Smooth muscle cell (in vitro differentiated cells): Measurements from ENCODE around the gene LHFPL2. TPM values are rescaled to one million over a fixed set of nuclear protein-coding genes. Genes with fewer than 3 reads are reported as not detected.

ENCODE experiments used
- DNase-seq: peaks from one replicate; lab custom pipeline; 2025; ENCODE audit not compliant: unreplicated experiment; lab: John Stamatoyannopoulos, UW
- H2AFZ ChIP-seq: fragments of 200-600 bp; sonication (generic); 2 replicates; pipeline ENCODE4 v1.6.0; 2016; ENCODE audit warnings: antibody characterized with exemption, low read depth, mild to moderate bottlenecking
- H3F3A ChIP-seq: fragments of 200-600 bp; sonication (generic); 2 replicates; pipeline ENCODE4 v1.6.0; 2017; ENCODE audit warnings: antibody characterized with exemption, low read depth
- H3K27ac ChIP-seq: fragments of 200-600 bp; sonication (generic); 2 replicates; pipeline ENCODE4 v1.5.1; 2016; ENCODE audit warnings: low read depth, mild to moderate bottlenecking
- H3K27me3 ChIP-seq: fragments of 200-600 bp; sonication (generic); 2 replicates; pipeline ENCODE4 v1.6.1; 2016; ENCODE audit warnings: low read depth, mild to moderate bottlenecking
- H3K36me3 ChIP-seq: fragments of 200-600 bp; sonication (generic); 2 replicates; pipeline ENCODE4 v1.5.1; 2016; ENCODE audit warnings: low read depth
- H3K4me1 ChIP-seq: fragments of 200-600 bp; sonication (generic); 2 replicates; pipeline ENCODE4 v1.5.1; 2016; ENCODE audit warnings: low read depth
- H3K4me2 ChIP-seq: fragments of 200-600 bp; sonication (generic); 2 replicates; pipeline ENCODE4 v1.6.0; 2016; ENCODE audit warnings: mild to moderate bottlenecking
- H3K4me3 ChIP-seq: fragments of 200-600 bp; sonication (generic); 2 replicates; pipeline ENCODE4 v1.5.1; 2016; ENCODE audit warnings: mild to moderate bottlenecking
- H3K79me2 ChIP-seq: fragments of 200-600 bp; sonication (generic); 2 replicates; pipeline ENCODE4 v1.6.0; 2016; ENCODE audit warnings: low read depth, mild to moderate bottlenecking
- H3K9ac ChIP-seq: fragments of 200-600 bp; sonication (generic); 2 replicates; pipeline ENCODE4 v1.6.0; 2016; ENCODE audit warnings: low read depth
- H3K9me3 ChIP-seq: fragments of 200-600 bp; sonication (generic); replicated peaks from 2 replicates; pipeline ENCODE4 v1.5.1; 2016; ENCODE audit warnings: low read depth
- H4K20me1 ChIP-seq: fragments of 200-600 bp; sonication (generic); 2 replicates; pipeline ENCODE4 v1.6.0; 2016; ENCODE audit warnings: low read depth
- CTCF ChIP-seq: fragments of 200-600 bp; sonication (generic); IDR thresholded peaks from 2 replicates; pipeline ENCODE4 v1.5.1; 2017; ENCODE audit warnings: borderline replicate concordance, mild to moderate bottlenecking, antibody characterized with exemption; ENCODE audit not compliant: insufficient read depth, poor library complexity, severe bottlenecking
- WGBS: methylation state at CpG from one replicate; pipeline ENCODE4 v1.1.7; 2016; ENCODE audit warnings: low lambda C conversion rate; 5-methylcytosine and 5-hydroxymethylcytosine counted together
- polyA plus RNA-seq: library from polyadenylated mRNA; unstranded; fragments of >200 nt; fragmentation: Nextera tagmentation; extraction: Ambion mirVana; gene quantifications from 2 replicates; pipeline ENCODE4 v1.2.1, GENCODE V29; 2016
- total RNA-seq: library from RNA; depleted of rRNA; stranded (reverse); fragments of >200 nt; gene quantifications from 2 replicates; pipeline ENCODE4 v1.2.3, GENCODE V29; 2014

Gene LHFPL2
- total and polyA plus RNA-seq, 2 experiments from 2014 or later: 13.4 to 18.6 TPM

DNA sequence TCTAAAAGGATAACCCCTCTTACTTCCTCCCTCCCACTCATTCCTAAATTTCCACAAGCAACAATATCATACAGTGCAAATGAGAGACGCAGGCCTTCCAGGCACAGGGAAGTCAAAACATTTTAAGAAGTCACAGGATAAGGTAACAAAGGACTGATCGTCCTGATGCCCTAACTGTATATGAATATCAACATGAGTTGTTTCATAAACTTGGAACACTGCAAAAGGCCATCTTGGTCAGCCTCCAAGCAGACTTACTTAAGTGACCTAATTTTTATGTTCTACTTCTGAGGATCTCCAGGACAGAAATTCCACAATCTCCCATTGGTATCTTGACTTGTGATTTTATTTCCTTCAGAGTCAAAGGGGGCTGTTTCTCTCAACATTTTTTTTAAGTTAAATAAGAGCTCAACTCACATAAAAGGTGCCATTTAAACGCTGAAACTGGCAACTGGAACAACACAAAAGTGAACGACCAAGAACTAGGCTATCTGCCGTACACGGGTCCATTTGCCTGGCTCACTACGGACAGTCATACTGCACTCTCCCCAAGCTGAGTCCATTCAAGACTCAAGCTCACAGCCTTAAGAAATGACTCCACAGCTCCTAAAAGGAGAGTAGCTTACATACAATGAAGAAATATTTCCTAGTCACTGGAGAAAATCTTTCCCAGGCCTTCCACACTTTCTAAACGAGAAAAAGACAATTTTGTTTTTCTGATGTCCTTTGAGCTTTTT, 71.3 kb downstream of the LHFPL2 start:
- Histone ChIP-seq H4K20me1 (peaks cover 12% of the 10 kb centered on the region), H3K27me3 (no peaks in the 10 kb centered on the region), H3K4me3 (no peak overlapping the region), H2AFZ (no peak overlapping the region), H3K9ac (no peak overlapping the region), H3K4me2 (peak overlapping the region; percentile 10), H3K9me3 (no peaks in the 10 kb centered on the region), H3K79me2 (peaks cover 22% of the 10 kb centered on the region), H3K27ac (peak overlapping the region; percentile 36), H3F3A (peaks cover 35% of the 10 kb centered on the region), H3K4me1 (peaks cover 10% of the 10 kb centered on the region), H3K36me3 (no peaks in the 10 kb centered on the region)
- no peak for TF ChIP-seq CTCF
- 80% methylated on average over 8 of the region's 8 CpGs for WGBS
- DNase-seq: no peak

DNA sequence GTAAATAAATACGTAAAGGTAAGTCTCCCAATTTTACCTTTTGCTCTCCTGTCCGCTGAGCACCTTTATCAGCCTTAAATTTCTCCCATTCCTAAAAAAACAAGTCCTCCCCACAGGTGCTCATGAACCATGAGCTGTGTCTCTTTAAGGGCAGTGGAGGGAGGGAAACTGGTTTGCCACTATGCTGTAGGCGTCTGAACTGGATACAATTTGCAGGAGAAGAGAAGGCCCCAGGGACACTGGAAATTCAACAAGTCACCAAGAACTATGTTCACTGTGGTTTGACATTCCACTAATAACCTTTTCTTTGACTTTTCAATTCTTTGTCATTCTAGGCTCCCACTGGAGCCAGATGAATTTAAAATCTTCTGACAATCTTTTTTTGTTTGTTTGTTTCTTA, 72.2 kb downstream of the LHFPL2 start:
- Histone ChIP-seq H3K4me3 (no peak overlapping the region), H3K4me2 (no peak overlapping the region), H3K36me3 (no peaks in the 10 kb centered on the region), H4K20me1 (peaks cover 13% of the 10 kb centered on the region), H3K27me3 (no peaks in the 10 kb centered on the region), H3K9me3 (no peaks in the 10 kb centered on the region), H3K79me2 (peaks cover 31% of the 10 kb centered on the region), H3K27ac (peak overlapping the region; percentile 36), H3F3A (peaks cover 35% of the 10 kb centered on the region), H2AFZ (no peak overlapping the region), H3K4me1 (peaks cover 10% of the 10 kb centered on the region), H3K9ac (no peak overlapping the region)
- no peak for DNase-seq
- TF ChIP-seq CTCF: no peak
- 75% methylated on average over 3 of the region's 3 CpGs for WGBS

DNA sequence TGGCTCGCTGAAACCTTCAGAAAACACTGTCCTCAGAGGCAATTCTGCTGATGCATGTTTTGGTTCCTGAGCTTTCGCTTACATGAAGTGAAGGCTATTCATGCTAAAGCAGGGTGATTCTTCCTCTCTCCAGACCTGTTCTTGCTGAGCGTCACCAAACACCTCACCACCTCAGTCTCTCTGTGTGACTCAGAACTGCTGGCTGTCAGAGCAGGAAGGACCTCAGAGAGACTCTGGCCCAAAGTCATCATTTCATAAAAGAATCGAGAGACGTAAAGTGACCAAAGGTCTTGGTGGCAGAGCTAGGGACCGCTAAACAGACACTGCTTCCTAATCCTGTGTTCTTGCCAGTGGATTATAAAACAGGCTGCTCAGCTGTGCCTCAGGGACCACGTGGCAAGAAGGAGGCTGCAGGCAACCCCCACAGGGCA, 73.8 kb downstream of the LHFPL2 start:
- DNase-seq: no peak

More for the DNA sequence above, 73.8 kb downstream of the LHFPL2 start:
- Histone ChIP-seq H3K4me1 (peaks cover 13% of the 10 kb centered on the region), H3K4me3 (no peak overlapping the region), H3K9me3 (no peaks in the 10 kb centered on the region), H4K20me1 (peaks cover 20% of the 10 kb centered on the region), H3K4me2 (peak overlapping the region; percentile 79), H3K79me2 (peaks cover 33% of the 10 kb centered on the region), H3K27ac (peak overlapping the region; percentile 88), H3F3A (peaks cover 35% of the 10 kb centered on the region), H3K9ac (peak overlapping the region; percentile 4), H3K36me3 (no peaks in the 10 kb centered on the region), H3K27me3 (no peaks in the 10 kb centered on the region), H2AFZ (no peak overlapping the region)
- 16% methylated on average over 7 of the region's 7 CpGs for WGBS
- TF ChIP-seq CTCF: no peak
